Thoracic aorta endothelial cell (primary cell): Measurements from ENCODE around the gene SLC24A4. TPM values are rescaled to one million over a fixed set of nuclear protein-coding genes. Genes with fewer than 3 reads are reported as not detected.

Experiments used
- total RNA-seq: library from RNA; depleted of rRNA; stranded (reverse); fragments of >200 nt; gene quantifications from 2 replicates; pipeline ENCODE4 v1.2.3, GENCODE V29; 2012

The SLC24A4 gene
- total RNA-seq: under 0.01 TPM in 1 of 2 replicates, not detected in the other

GRCh38 chr14:92323011-92323915, at the start of gene SLC24A4:
SLC24A4 (plus strand) TSS chr14:92323165; CDS start chr14:92323831, 666 bp downstream.

GRCh38 chr14:92513204-92513965, 190.4 kb downstream of the SLC24A4 start, which contains the start of gene RIN3:
RIN3 (plus strand) TSS chr14:92513781; CDS start chr14:92513933, 152 bp downstream.

Other genes with a start within 250 kb of the SLC24A4 start
- gene ATXN3, start 216.6 kb upstream of the SLC24A4 start, total RNA-seq: 32.4 and 37.3 TPM in 2 replicates
- 173 and 184 TPM in 2 replicates for gene NDUFB1, start 201.5 kb upstream of the SLC24A4 start, total RNA-seq
- gene CPSF2, start 201.2 kb upstream of the SLC24A4 start, total RNA-seq: 69.3 and 78.1 TPM in 2 replicates
- 4.9 and 8.8 TPM in 2 replicates for gene RIN3, start 190.6 kb downstream of the SLC24A4 start, total RNA-seq